DND-41 (cell line): ENCODE data around the gene GTF2IRD1.

Source experiments
- EZH2 ChIP-seq: IDR thresholded peaks from 3 replicates; pipeline ENCODE4 v1.6.1; 2012; ENCODE audit warnings: borderline replicate concordance, low read depth, mild to moderate bottlenecking, moderate library complexity, low read length, inconsistent platforms; ENCODE audit not compliant: severe bottlenecking
- TF ChIP-seq, protein P1 (sequence below): IDR thresholded peaks from 2 replicates; pipeline ENCODE4 v1.5.1; 2012; ENCODE audit warnings: borderline replicate concordance, low read length, moderate library complexity, mild to moderate bottlenecking; ENCODE audit not compliant: poor library complexity, severe bottlenecking; ENCODE audit errors: extremely low read depth

GRCh38 chr7:74501298-74501697, 47.6 kb downstream of the GTF2IRD1 start:
- TF ChIP-seq, protein P1, sequence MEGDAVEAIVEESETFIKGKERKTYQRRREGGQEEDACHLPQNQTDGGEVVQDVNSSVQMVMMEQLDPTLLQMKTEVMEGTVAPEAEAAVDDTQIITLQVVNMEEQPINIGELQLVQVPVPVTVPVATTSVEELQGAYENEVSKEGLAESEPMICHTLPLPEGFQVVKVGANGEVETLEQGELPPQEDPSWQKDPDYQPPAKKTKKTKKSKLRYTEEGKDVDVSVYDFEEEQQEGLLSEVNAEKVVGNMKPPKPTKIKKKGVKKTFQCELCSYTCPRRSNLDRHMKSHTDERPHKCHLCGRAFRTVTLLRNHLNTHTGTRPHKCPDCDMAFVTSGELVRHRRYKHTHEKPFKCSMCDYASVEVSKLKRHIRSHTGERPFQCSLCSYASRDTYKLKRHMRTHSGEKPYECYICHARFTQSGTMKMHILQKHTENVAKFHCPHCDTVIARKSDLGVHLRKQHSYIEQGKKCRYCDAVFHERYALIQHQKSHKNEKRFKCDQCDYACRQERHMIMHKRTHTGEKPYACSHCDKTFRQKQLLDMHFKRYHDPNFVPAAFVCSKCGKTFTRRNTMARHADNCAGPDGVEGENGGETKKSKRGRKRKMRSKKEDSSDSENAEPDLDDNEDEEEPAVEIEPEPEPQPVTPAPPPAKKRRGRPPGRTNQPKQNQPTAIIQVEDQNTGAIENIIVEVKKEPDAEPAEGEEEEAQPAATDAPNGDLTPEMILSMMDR: no peak
- no peak for TF ChIP-seq EZH2
